Lower lobe of right lung (tissue), 2 donors: ENCODE results near the gene ANXA4. TPM values are rescaled to one million over a fixed set of nuclear protein-coding genes. Genes with fewer than 3 reads are reported as not detected.

Source experiments
- ATAC-seq, 2 donors: fragments of 200-7000 bp; cut with Tn5 transposase; one replicate each; pipeline ENCODE4 v1.9.1; 2020 to 2022; ENCODE audit warnings: mild to moderate bottlenecking in 2 of 2, moderate library complexity in 2 of 2
- DNase-seq: peaks from one replicate; pipeline ENCODE4 v3.0.0-alpha.2; 2020
- H3K27ac ChIP-seq: fragments of 200-600 bp; one replicate; pipeline ENCODE4 v1.8.0; 2022
- H3K27me3 ChIP-seq: fragments of 200-600 bp; one replicate; pipeline ENCODE4 v1.8.0; 2022; ENCODE audit warnings: low read depth
- H3K36me3 ChIP-seq: fragments of 200-600 bp; one replicate; pipeline ENCODE4 v1.8.0; 2022; ENCODE audit warnings: mild to moderate bottlenecking
- H3K4me1 ChIP-seq: fragments of 200-600 bp; one replicate; pipeline ENCODE4 v1.8.0; 2022
- H3K4me3 ChIP-seq: fragments of 200-600 bp; one replicate; pipeline ENCODE4 v1.8.0; 2022; ENCODE audit warnings: mild to moderate bottlenecking
- H3K9me3 ChIP-seq: fragments of 200-600 bp; one replicate; pipeline ENCODE4 v1.8.0; 2022
- CTCF ChIP-seq: fragments of 200-600 bp; IDR thresholded peaks from one replicate; pipeline ENCODE4 v1.8.0; 2022; ENCODE audit warnings: antibody characterized with exemption, mild to moderate bottlenecking
- intact Hi-C: fragments of 100-400 bp; cut with DNase I; formaldehyde crosslinking; loops from one replicate; pipeline ENCODE4 v1.11.0; 2022
- total RNA-seq: library from RNA; stranded (reverse); fragmentation: NEBNext Ultra II Directional; extraction: Animal tissue kit (Norgen Biotek cat#: 25700); gene quantifications from one replicate; pipeline ENCODE4 v1.2.1, GENCODE V29; 2021
- donor health status: DM: no; HTN: yes; CAD: no; lungs with severe emphysema.

ANXA4 gene
- total RNA-seq, 1 donor from 2014 or later, result 173 TPM

GRCh38 chr2:69768789-69769188 is 26.9 kb downstream of the ANXA4 start:
- Histone ChIP-seq H3K27me3 (no peaks in the 10 kb centered on the region), H3K4me3 (no peak overlapping the region), H3K36me3 (no peaks in the 10 kb centered on the region), H3K4me1 (peaks cover 89% of the 10 kb centered on the region), H3K27ac (no peak overlapping the region), H3K9me3 (no peaks in the 10 kb centered on the region)
- no peak for DNase-seq
- intact Hi-C loops, result no loop called here
- no peak for ATAC-seq
- no peak for TF ChIP-seq CTCF

- H3K4me3 ChIP-seq, result no peak overlapping the region
- H3K36me3 ChIP-seq, result no peaks in the 10 kb centered on the region
- peak overlapping the region; percentile 14 for H3K27ac ChIP-seq
- TF ChIP-seq CTCF, result no peak
- DNase-seq (no peak), ATAC-seq (no peak)
- H3K9me3 ChIP-seq, result no peaks in the 10 kb centered on the region
- no peaks in the 10 kb centered on the region for H3K27me3 ChIP-seq
- intact Hi-C loops, result no loop called here
- H3K4me1 ChIP-seq, result peaks cover 86% of the 10 kb centered on the region
Observed at GRCh38 chr2:69769272-69769671, 27.3 kb downstream of the ANXA4 start.

GRCh38 chr2:69770193-69770702 is 28.3 kb downstream of the ANXA4 start:
- DNase-seq, result no peak

GRCh38 chr2:69770747-69771146 is 28.8 kb downstream of the ANXA4 start:
- Histone ChIP-seq H3K4me1 (peaks cover 86% of the 10 kb centered on the region), H3K27ac (peak overlapping the region; percentile 14), H3K9me3 (no peaks in the 10 kb centered on the region), H3K36me3 (no peaks in the 10 kb centered on the region), H3K27me3 (no peaks in the 10 kb centered on the region), H3K4me3 (no peak overlapping the region)
- ATAC-seq, result no peak
- intact Hi-C loops, result no loop called here
- TF ChIP-seq CTCF, result no peak
- DNase-seq, result no peak

More at GRCh38 chr2:69770193-69770702, 28.3 kb downstream of the ANXA4 start:
- no peak for TF ChIP-seq CTCF
- Histone ChIP-seq H3K4me1 (peaks cover 86% of the 10 kb centered on the region), H3K36me3 (no peaks in the 10 kb centered on the region), H3K4me3 (no peak overlapping the region), H3K27me3 (no peaks in the 10 kb centered on the region), H3K27ac (peak overlapping the region; percentile 14), H3K9me3 (no peaks in the 10 kb centered on the region)
- intact Hi-C loops, result no loop called here
- peak; percentile 72 to 77 for ATAC-seq

GRCh38 chr2:69771461-69771860 is 29.5 kb downstream of the ANXA4 start:
- intact Hi-C loops, result no loop called here
- Histone ChIP-seq H3K27me3 (no peaks in the 10 kb centered on the region), H3K4me3 (no peak overlapping the region), H3K4me1 (peaks cover 80% of the 10 kb centered on the region), H3K27ac (no peak overlapping the region), H3K36me3 (no peaks in the 10 kb centered on the region), H3K9me3 (no peaks in the 10 kb centered on the region)
- ATAC-seq (no peak), DNase-seq (no peak)
- TF ChIP-seq CTCF, result no peak
